Measurements from ENCODE around the gene CFAP73. TPM values are rescaled to one million over a fixed set of nuclear protein-coding genes. Genes with fewer than 3 reads are reported as not detected.

CFAP73 gene
- total RNA-seq, 1 experiment from 2014 or later = 0.94 TPM

- TF ChIP-seq ZNF396 (CRISPR knock-in tag; IDR thresholded peaks at IDR 0.05; ENCODE audit: borderline replicate concordance) = no peak
- no peak for TF ChIP-seq NFYB (CRISPR knock-in tag; conservative IDR thresholded peaks at IDR 0.05; ENCODE audit: low read depth)
- TF ChIP-seq ZNF138 (CRISPR knock-in tag; conservative IDR thresholded peaks at IDR 0.05) = no peak
These were observed 20.2 kb downstream of the CFAP73 start (continued) for GRCh38 chr12:113169697-113170096.

GRCh38 chr12:113170457-113170856 is 20.9 kb downstream of the CFAP73 start:
- no peaks in the 10 kb centered on the region for H3K9me3 Mint-ChIP-seq
- no peaks in the 10 kb centered on the region for H3K4me1 Mint-ChIP-seq
- no peak for TF ChIP-seq E2F4 (CRISPR knock-in tag; IDR thresholded peaks at IDR 0.05; ENCODE audit: borderline replicate concordance, low read depth)
- TF ChIP-seq NR3C1 (CRISPR knock-in tag; conservative IDR thresholded peaks at IDR 0.05; ENCODE audit: low read depth) = no peak
- no peak for TF ChIP-seq FOXP1 (CRISPR knock-in tag; IDR thresholded peaks at IDR 0.05; ENCODE audit: borderline replicate concordance)
- TF ChIP-seq USF1 (CRISPR knock-in tag; IDR thresholded peaks at IDR 0.05) = no peak
- no peak for TF ChIP-seq ZNF138 (CRISPR knock-in tag; conservative IDR thresholded peaks at IDR 0.05)
- no peak for TF ChIP-seq ARID4B (CRISPR knock-in tag; IDR thresholded peaks at IDR 0.05; ENCODE audit: borderline replicate concordance)
- TF ChIP-seq PRDM15 (CRISPR knock-in tag; IDR thresholded peaks at IDR 0.05) = no peak
- TF ChIP-seq MAX (CRISPR knock-in tag; IDR thresholded peaks at IDR 0.05) = no peak
- no peak for TF ChIP-seq ZNF317 (CRISPR knock-in tag; IDR thresholded peaks at IDR 0.05; ENCODE audit: borderline replicate concordance, low read depth)
- no peak for TF ChIP-seq CREB1 (CRISPR knock-in tag; IDR thresholded peaks at IDR 0.05)
- TF ChIP-seq ESRRA (CRISPR knock-in tag; IDR thresholded peaks at IDR 0.05; ENCODE audit: borderline replicate concordance) = no peak
- TF ChIP-seq ZNF281 (CRISPR knock-in tag; IDR thresholded peaks at IDR 0.05) = no peak
- no peak for TF ChIP-seq KAT7 (CRISPR knock-in tag; IDR thresholded peaks at IDR 0.05; ENCODE audit: borderline replicate concordance)
- TF ChIP-seq SOX15 (CRISPR knock-in tag; IDR thresholded peaks at IDR 0.05) = no peak
- no peak for TF ChIP-seq CBFB (CRISPR knock-in tag; IDR thresholded peaks at IDR 0.05; ENCODE audit: low read depth)
- TF ChIP-seq GRHL2 (CRISPR knock-in tag; IDR thresholded peaks at IDR 0.05; ENCODE audit: insufficient replicate concordance, severe bottlenecking) = no peak
- no peak overlapping the region for H3K4me3 Mint-ChIP-seq
- ATAC-seq (no peak), DNase-seq (ENCODE audit: low spot score) (no peak)
- no peak overlapping the region for H3K27ac Mint-ChIP-seq
- ChIA-PET POLR2A (no interaction called here), CTCF (interaction anchor here (0.9 to 2.2 kb wide), 2 partner anchors 9 to 178 kb away, joined by 3 to 4 read pairs; no protein-coding TSS in a partner anchor)
- H3K36me3 Mint-ChIP-seq = peaks cover 65% of the 10 kb centered on the region
- no peaks in the 10 kb centered on the region for H3K27me3 Mint-ChIP-seq (ENCODE audit: low read depth)
